Esophagus muscularis mucosa (tissue), 4 donors: ENCODE measurements around the gene DSCAML1. TPM values are rescaled to one million over a fixed set of nuclear protein-coding genes. Genes with fewer than 3 reads are reported as not detected.

ENCODE experiments used
- DNase-seq: peaks from one replicate; pipeline ENCODE4 v3.0.0-alpha.2; 2017; ENCODE audit errors: extremely low spot score
- H3K27ac ChIP-seq, 4 donors: fragments of 200-600 bp; sonication (generic); replicated peaks in 1 of 4; 1 replicate in 3 of 4; 2 replicates in 1 of 4; pipeline ENCODE4 v1.5.1; 2016 to 2019; ENCODE audit warnings: mild to moderate bottlenecking in 1 of 4
- H3K27me3 ChIP-seq, 4 donors: fragments of 200-600 bp; sonication (generic); one replicate each; pipeline versions ENCODE4 v1.5.1 to v1.6.0; 2016 to 2019
- H3K36me3 ChIP-seq, 4 donors: fragments of 200-600 bp; sonication (generic); one replicate each; pipeline ENCODE4 v1.5.1; 2016 to 2019
- H3K4me1 ChIP-seq, 4 donors: fragments of 200-600 bp; sonication (generic); one replicate each; pipeline ENCODE4 v1.5.1; 2016 to 2019
- H3K4me3 ChIP-seq, 4 donors: fragments of 200-600 bp; sonication (generic); 1 replicate in 2 of 4; 2 replicates in 2 of 4; pipeline ENCODE4 v1.5.1; 2016 to 2019; ENCODE audit warnings: mild to moderate bottlenecking in 4 of 4, moderate library complexity in 1 of 4
- H3K9me3 ChIP-seq, 4 donors: fragments of 200-600 bp; sonication (generic); 1 replicate in 3 of 4; 2 replicates in 1 of 4; pipeline ENCODE4 v1.5.1; 2016 to 2019
- EP300 ChIP-seq: sonication (generic); formaldehyde crosslinking; IDR thresholded peaks from one replicate; pipeline ENCODE4 v1.6.1; 2017; ENCODE audit warnings: antibody characterized with exemption
- POLR2A ChIP-seq: fragments of 450-650 bp; IDR thresholded peaks from one replicate; pipeline ENCODE4 v1.6.1; 2017; ENCODE audit warnings: antibody characterized with exemption, moderate library complexity, mild to moderate bottlenecking, low read depth
- POLR2AphosphoS5 ChIP-seq, 2 donors: sonication (generic); formaldehyde crosslinking; IDR thresholded peaks; one replicate each; pipeline ENCODE4 v1.6.1; 2017; ENCODE audit warnings: antibody characterized with exemption in 2 of 2
- WGBS: methylation state at CpG from one replicate; pipeline ENCODE4 v1.1.5; 2018; 5-methylcytosine and 5-hydroxymethylcytosine counted together
- intact Hi-C: fragments of 100-400 bp; cut with DNase I; formaldehyde crosslinking; loops from one replicate; pipeline ENCODE4 v1.15.1; 2023
- total RNA-seq, 4 donors: library from RNA; depleted of rRNA; stranded (reverse); fragments of >200 nt; gene quantifications; one replicate each; pipeline versions ENCODE4 v1.1.0 to v1.2.1, GENCODE V29; 2016
- TF ChIP-seq, protein P1 (sequence below), 3 experiments: fragments of 200-600 bp in 2 of 3; fragments of 450-650 bp in 1 of 3; sonication (generic) in 2 of 3; IDR thresholded peaks; one replicate each; pipeline ENCODE4 v1.5.1; 2017 to 2019; ENCODE audit warnings: antibody characterized with exemption in 3 of 3, mild to moderate bottlenecking in 2 of 3, moderate library complexity in 1 of 3

DSCAML1 gene
- total RNA-seq, 4 donors from 2014 or later = 0.50 to 5.8 (median 1.2) TPM

GRCh38 chr11:117572671-117573070 lies 224.3 kb downstream of the DSCAML1 start:
- no peak for TF ChIP-seq POLR2AphosphoS5 (IDR thresholded peaks at IDR 0.05)
- TF ChIP-seq EP300 = no peak
- TF ChIP-seq, protein P1, sequence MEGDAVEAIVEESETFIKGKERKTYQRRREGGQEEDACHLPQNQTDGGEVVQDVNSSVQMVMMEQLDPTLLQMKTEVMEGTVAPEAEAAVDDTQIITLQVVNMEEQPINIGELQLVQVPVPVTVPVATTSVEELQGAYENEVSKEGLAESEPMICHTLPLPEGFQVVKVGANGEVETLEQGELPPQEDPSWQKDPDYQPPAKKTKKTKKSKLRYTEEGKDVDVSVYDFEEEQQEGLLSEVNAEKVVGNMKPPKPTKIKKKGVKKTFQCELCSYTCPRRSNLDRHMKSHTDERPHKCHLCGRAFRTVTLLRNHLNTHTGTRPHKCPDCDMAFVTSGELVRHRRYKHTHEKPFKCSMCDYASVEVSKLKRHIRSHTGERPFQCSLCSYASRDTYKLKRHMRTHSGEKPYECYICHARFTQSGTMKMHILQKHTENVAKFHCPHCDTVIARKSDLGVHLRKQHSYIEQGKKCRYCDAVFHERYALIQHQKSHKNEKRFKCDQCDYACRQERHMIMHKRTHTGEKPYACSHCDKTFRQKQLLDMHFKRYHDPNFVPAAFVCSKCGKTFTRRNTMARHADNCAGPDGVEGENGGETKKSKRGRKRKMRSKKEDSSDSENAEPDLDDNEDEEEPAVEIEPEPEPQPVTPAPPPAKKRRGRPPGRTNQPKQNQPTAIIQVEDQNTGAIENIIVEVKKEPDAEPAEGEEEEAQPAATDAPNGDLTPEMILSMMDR (IDR thresholded peaks at IDR 0.05) = no peak
- no peak for TF ChIP-seq POLR2A
- Histone ChIP-seq H3K4me1 (no peaks in the 10 kb centered on the region), H3K9me3 (no peaks in the 10 kb centered on the region), H3K27me3 (no peaks in the 10 kb centered on the region), H3K27ac (no peak overlapping the region), H3K4me3 (no peak overlapping the region), H3K36me3 (no peaks in the 10 kb centered on the region)
- intact Hi-C loops = no loop called here
- WGBS = 89% methylated on average over 5 of the region's 5 CpGs
- DNase-seq = no peak

DNA sequence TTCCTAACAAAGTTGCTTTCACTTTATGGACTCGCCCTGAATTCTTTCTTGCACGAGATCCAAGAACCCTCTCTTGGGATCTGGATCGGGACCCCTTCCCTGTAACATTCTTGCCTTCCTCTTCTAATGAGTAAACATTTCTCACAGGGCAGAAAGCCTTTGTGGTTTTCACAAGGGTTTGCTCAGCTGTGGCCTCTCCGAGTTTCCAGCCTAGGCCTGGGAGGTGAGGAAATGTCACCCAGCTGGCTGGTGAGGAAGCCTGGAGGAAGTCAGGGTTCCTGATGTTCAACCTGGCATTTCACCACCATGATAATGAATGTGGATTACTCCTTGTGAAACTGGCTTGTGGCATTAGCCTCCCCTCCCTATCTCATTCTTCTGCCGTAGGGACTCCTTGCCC lies 224.9 kb downstream of the DSCAML1 start:
- H3K9me3 ChIP-seq = no peaks in the 10 kb centered on the region
- H3K27ac ChIP-seq = no peak overlapping the region
- no peak overlapping the region for H3K4me3 ChIP-seq
- no peaks in the 10 kb centered on the region for H3K4me1 ChIP-seq
- no peak for TF ChIP-seq POLR2A
- 57% methylated on average over 5 of the region's 5 CpGs for WGBS
- DNase-seq = no peak
- intact Hi-C loops = no loop called here
- no peaks in the 10 kb centered on the region for H3K27me3 ChIP-seq
- H3K36me3 ChIP-seq = no peaks in the 10 kb centered on the region

GRCh38 chr11:117570701-117571100 lies 226.3 kb downstream of the DSCAML1 start:
- Histone ChIP-seq H3K9me3 (no peaks in the 10 kb centered on the region), H3K36me3 (no peaks in the 10 kb centered on the region), H3K4me1 (no peaks in the 10 kb centered on the region), H3K27ac (no peak overlapping the region), H3K27me3 (no peaks in the 10 kb centered on the region), H3K4me3 (no peak overlapping the region)
- TF ChIP-seq EP300 (no peak), POLR2A (no peak), POLR2AphosphoS5 (IDR thresholded peaks at IDR 0.05) (no peak)
- TF ChIP-seq, protein P1 (IDR thresholded peaks at IDR 0.05) = no peak
- 80% methylated on average over 1 of the region's 5 CpGs for WGBS
- intact Hi-C loops = no loop called here
- no peak for DNase-seq

GRCh38 chr11:117569911-117570310 lies 227.1 kb downstream of the DSCAML1 start:
- intact Hi-C loops = no loop called here
- 91% methylated on average over 9 of the region's 9 CpGs for WGBS

GRCh38 chr11:117565709-117566108 lies 231.3 kb downstream of the DSCAML1 start:
- intact Hi-C loops = no loop called here
- Histone ChIP-seq H3K9me3 (no peaks in the 10 kb centered on the region), H3K4me3 (no peak overlapping the region), H3K27me3 (no peaks in the 10 kb centered on the region), H3K27ac (no peak overlapping the region), H3K36me3 (no peaks in the 10 kb centered on the region), H3K4me1 (no peaks in the 10 kb centered on the region)
- no peak for DNase-seq
- 50% methylated on average over 4 of the region's 4 CpGs for WGBS
- TF ChIP-seq EP300 = no peak
- TF ChIP-seq POLR2A = no peak
- TF ChIP-seq, protein P1 (IDR thresholded peaks at IDR 0.05) = no peak
- TF ChIP-seq POLR2AphosphoS5 (IDR thresholded peaks at IDR 0.05) = no peak

More at GRCh38 chr11:117569911-117570310, 227.1 kb downstream of the DSCAML1 start:
- Histone ChIP-seq H3K36me3 (no peaks in the 10 kb centered on the region), H3K27ac (no peak overlapping the region), H3K9me3 (no peaks in the 10 kb centered on the region), H3K4me1 (no peaks in the 10 kb centered on the region), H3K27me3 (no peaks in the 10 kb centered on the region), H3K4me3 (no peak overlapping the region)
- TF ChIP-seq EP300 (no peak), POLR2AphosphoS5 (IDR thresholded peaks at IDR 0.05) (no peak), POLR2A (no peak)
- TF ChIP-seq, protein P1 (IDR thresholded peaks at IDR 0.05) = no peak
- no peak for DNase-seq
